Motor neuron (in vitro differentiated cells): ENCODE data around the gene HBS1L. TPM values are rescaled to one million over a fixed set of nuclear protein-coding genes. Genes with fewer than 3 reads are reported as not detected.

ENCODE experiments used
- ATAC-seq, 8 experiments: fragments of 200-7000 bp; cut with Tn5 transposase; replicated peaks in 6 of 8; 2 replicates each; pipeline ENCODE4 v1.8.0; 2021; ENCODE audit warnings: mild to moderate bottlenecking in 8 of 8, moderate library complexity in 8 of 8
- H3K27ac ChIP-seq, 2 donors: fragments of 250-450 bp; sonication (Bioruptor Pico); 2 replicates each; pipeline ENCODE4 v1.9.0; 2021; ENCODE audit warnings: antibody characterized with exemption in 2 of 2, mild to moderate bottlenecking in 2 of 2, moderate library complexity in 1 of 2
- H3K4me1 ChIP-seq, 2 donors: fragments of 250-450 bp; sonication (Bioruptor Pico); replicated peaks in 1 of 2; 2 replicates each; pipeline ENCODE4 v1.6.1; 2021; ENCODE audit warnings: antibody characterized with exemption in 2 of 2, mild to moderate bottlenecking in 2 of 2, moderate library complexity in 1 of 2
- H3K4me3 ChIP-seq, 5 donors: fragments of 250-450 bp; sonication (Bioruptor Pico); 2 replicates each; pipeline ENCODE4 v1.9.0; 2021; ENCODE audit warnings: antibody characterized with exemption in 5 of 5, mild to moderate bottlenecking in 5 of 5, moderate library complexity in 4 of 5
- WGBS, 10 experiments: fragments of 450-650 bp; shearing (Covaris generic); methylation state at CpG; one replicate each; pipeline ENCODE4 v1.0.0; 2022; 5-methylcytosine and 5-hydroxymethylcytosine counted together
- in situ Hi-C, 9 experiments: fragments of 400-800 bp; cut with MboI; loops; one replicate each; pipeline ENCODE4 v1.15.0; 2021; ENCODE audit warnings: low sequenced_read_pairs in 9 of 9, low pct_unique_long_range_greater_than_20kb in 2 of 9; ENCODE audit not compliant: unreplicated experiment in 9 of 9
- total RNA-seq, 8 experiments: library from RNA; unstranded; fragments of 300-600 nt; gene quantifications; 2 replicates each; pipeline versions ENCODE4 v1.2.3 to v1.2.4, GENCODE V29; 2022

HBS1L gene
- total RNA-seq, 8 experiments from 2014 or later = 55.8 to 100 (median 75.9) TPM

- in situ Hi-C loops = no loop called here
- Histone ChIP-seq H3K4me1 (no peaks in the 10 kb centered on the region), H3K4me3 (no peak overlapping the region), H3K27ac (no peak overlapping the region)
- ATAC-seq = peak in 3 of 8 experiments; percentile 38 to 46 (median 38)
- WGBS, 10 experiments = 69 to 100% (median 87%) methylated on average over 1 to 5 of the region's 5 CpGs
These were observed 52.3 kb downstream of the HBS1L start for GRCh38 chr6:135002229-135002844.

DNA sequence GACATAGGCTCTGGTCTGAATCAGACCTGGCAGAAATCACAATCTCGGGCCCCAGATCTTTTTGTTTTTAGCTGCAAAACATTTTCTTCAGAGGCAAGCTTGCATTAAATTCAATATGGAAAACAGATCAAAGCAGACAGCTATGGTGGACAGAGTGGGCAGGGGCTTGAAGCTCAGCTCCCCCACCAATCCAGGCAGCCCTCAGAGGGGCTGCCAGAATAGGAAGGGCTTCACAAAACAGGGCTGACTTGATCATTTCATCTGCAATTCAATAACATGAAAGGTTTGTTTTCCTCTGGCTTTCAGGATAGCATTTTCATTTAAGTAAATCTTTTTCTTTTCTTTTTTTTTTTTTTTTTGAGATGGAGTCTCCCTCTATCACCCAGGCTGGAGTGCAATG is 55.5 kb downstream of the HBS1L start:
- WGBS, 10 experiments = 40 to 100% (median 82%) methylated on average over 1 of the region's 1 CpG; no CpG with 5 or more reads in 2 of the 10 experiments
- H3K27ac ChIP-seq = no peak overlapping the region
- H3K4me3 ChIP-seq = no peak overlapping the region
- ATAC-seq = no peak
- H3K4me1 ChIP-seq = no peaks in the 10 kb centered on the region
- in situ Hi-C loops = no loop called here

DNA sequence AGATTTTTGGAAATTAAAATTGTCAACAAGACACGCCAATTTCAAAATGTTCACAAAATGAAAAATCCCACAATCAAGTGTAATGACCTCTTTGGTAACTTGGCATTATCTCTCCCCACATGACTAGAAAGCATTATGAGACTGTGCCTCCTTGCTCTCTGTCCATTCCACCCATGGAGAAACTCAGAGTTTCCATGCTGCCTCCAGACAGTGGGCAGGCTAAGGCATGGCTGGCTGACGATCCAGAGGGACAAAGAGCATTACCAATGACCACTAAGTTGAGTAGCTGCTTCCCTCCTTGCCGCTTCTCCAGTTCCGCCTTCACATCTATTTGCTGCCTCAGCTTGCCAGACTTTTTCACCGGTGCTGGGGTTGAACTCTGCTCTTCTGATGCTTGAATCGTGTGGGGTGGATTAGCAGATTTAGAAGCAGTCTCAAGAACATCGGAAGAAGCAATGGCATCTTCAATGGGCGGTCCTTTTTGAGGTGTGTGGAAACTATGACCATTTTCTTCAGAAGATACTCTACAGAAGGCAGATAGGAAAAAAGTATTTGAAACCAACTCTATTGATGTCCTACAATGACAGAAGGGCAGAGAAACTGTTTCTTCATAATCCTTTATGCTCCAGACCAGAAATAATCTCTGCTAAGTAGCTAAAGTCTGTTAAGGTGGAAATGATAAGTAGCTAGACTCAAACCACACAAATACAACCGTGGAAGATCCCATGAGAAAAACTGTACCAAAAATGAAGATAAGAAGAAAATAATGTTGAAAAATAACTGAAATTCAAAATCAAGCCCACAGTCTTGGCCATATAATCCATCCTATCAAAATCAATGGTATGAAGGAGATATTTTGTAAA is 57.3 kb downstream of the HBS1L start:
- in situ Hi-C loops = no loop called here
- no peaks in the 10 kb centered on the region for H3K4me1 ChIP-seq
- 80 to 100% (median 96%) methylated on average over 1 to 9 of the region's 9 CpGs for WGBS, 10 experiments
- no peak for ATAC-seq
- no peak overlapping the region for H3K27ac ChIP-seq
- no peak overlapping the region for H3K4me3 ChIP-seq

- ATAC-seq = no peak
- no peak overlapping the region for H3K4me3 ChIP-seq
- H3K4me1 ChIP-seq = no peaks in the 10 kb centered on the region
- in situ Hi-C loops = no loop called here
- WGBS, 10 experiments = 88 to 100% (median 100%) methylated on average over 1 of the region's 1 CpG; no CpG with 5 or more reads in 3 of the 10 experiments
- no peak overlapping the region for H3K27ac ChIP-seq
These were observed 59.1 kb downstream of the HBS1L start for GRCh38 chr6:134995536-134995935.

DNA sequence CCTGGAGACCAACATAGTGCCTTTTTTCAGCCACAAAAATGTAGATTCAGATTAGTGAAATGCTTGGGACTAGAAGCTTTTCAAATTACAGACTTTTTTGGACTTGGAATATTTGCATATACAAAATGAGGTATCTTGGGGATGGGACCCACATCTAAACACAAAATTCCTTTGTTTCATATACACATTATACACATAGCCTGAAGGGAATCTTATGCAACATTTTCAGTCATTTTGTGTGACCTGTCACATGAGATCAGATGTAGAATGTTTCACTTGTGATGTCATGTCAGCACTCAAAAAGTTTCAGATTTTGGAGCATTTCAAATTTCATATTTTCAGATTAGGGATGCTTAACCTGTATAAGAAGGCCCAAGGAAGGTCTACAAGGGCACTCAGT is 60.2 kb downstream of the HBS1L start:
- Histone ChIP-seq H3K4me1 (no peaks in the 10 kb centered on the region), H3K27ac (no peak overlapping the region), H3K4me3 (no peak overlapping the region)
- in situ Hi-C loops = no loop called here
- ATAC-seq = peak in 2 of 8 experiments; percentile 34 to 44

GRCh38 chr6:134992155-134992554 is 62.5 kb downstream of the HBS1L start:
- in situ Hi-C loops = no loop called here
- Histone ChIP-seq H3K4me1 (no peaks in the 10 kb centered on the region), H3K4me3 (no peak overlapping the region), H3K27ac (no peak overlapping the region)
- no peak for ATAC-seq
- WGBS, 10 experiments = 91 to 100% (median 98%) methylated on average over 1 to 6 of the region's 6 CpGs; no CpG with 5 or more reads in 1 of the 10 experiments

- H3K4me3 ChIP-seq = no peak overlapping the region
- WGBS, 10 experiments = 88 to 100% (median 94%) methylated on average over 1 to 3 of the region's 3 CpGs
- no peak for ATAC-seq
- H3K4me1 ChIP-seq = no peaks in the 10 kb centered on the region
- H3K27ac ChIP-seq = no peak overlapping the region
- in situ Hi-C loops = no loop called here
These were observed 64.4 kb downstream of the HBS1L start for GRCh38 chr6:134990262-134990661.

- no peaks in the 10 kb centered on the region for H3K4me1 ChIP-seq
- 11 to 100% (median 88%) methylated on average over 1 of the region's 1 CpG for WGBS, 10 experiments
- no peak overlapping the region for H3K4me3 ChIP-seq
- in situ Hi-C loops = no loop called here
- ATAC-seq = no peak
- H3K27ac ChIP-seq = no peak overlapping the region
These were observed 69.8 kb downstream of the HBS1L start for GRCh38 chr6:134984821-134985220.

DNA sequence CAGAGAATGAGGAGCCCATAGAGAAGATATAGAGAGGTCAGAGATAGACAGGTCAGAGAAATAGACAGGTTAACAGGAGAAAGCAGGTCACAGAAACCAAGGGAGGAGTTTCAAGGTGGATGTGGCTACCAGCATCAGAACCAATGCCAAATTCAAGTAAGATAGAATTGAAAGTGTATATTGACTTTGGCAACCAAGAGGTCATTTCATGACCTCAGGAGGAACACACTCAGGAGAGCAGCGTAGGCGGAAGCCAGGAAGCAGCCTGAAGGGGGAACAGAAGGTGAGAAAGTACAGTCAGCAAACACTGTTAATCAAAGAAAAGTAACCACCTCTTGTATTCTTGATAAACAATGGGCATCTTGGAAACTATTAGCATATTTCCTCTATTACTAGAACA is 70.8 kb downstream of the HBS1L start:
- WGBS, 10 experiments = 94 to 100% (median 100%) methylated on average over 2 of the region's 2 CpGs
- no peak for ATAC-seq
- Histone ChIP-seq H3K4me1 (no peaks in the 10 kb centered on the region), H3K4me3 (no peak overlapping the region), H3K27ac (no peak overlapping the region)
- in situ Hi-C loops = no loop called here

DNA sequence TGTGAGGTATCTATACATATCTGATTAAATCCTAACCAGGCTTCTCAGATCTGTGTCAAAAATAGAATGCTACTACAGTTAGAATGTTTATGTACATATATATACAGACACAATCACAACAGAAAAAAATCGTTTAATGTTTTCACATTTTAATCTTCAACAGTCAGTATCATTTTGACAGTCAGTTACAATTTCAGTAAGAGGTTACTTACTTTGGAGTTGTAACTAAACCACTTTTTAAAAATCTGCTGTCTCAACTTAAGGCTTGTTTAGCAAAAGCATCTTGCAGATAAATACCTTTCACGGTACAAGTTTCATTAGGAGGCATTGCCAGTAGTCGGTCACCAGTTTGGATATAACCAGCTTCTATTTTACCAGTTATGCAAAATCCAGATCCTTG is 72.5 kb downstream of the HBS1L start:
- Histone ChIP-seq H3K4me3 (no peak overlapping the region), H3K4me1 (no peaks in the 10 kb centered on the region), H3K27ac (no peak overlapping the region)
- no peak for ATAC-seq
- in situ Hi-C loops = no loop called here
- WGBS, 10 experiments = 70 to 100% (median 92%) methylated on average over 1 to 3 of the region's 3 CpGs; no CpG with 5 or more reads in 1 of the 10 experiments

GRCh38 chr6:134980846-134981245 is 73.8 kb downstream of the HBS1L start:
- H3K4me3 ChIP-seq = no peak overlapping the region
- WGBS, 10 experiments = 0 to 89% (median 68%) methylated on average over 1 of the region's 1 CpG; no CpG with 5 or more reads in 2 of the 10 experiments
- in situ Hi-C loops = no loop called here
- H3K27ac ChIP-seq = no peak overlapping the region
- ATAC-seq = no peak
- no peaks in the 10 kb centered on the region for H3K4me1 ChIP-seq

GRCh38 chr6:134979142-134979541 is 75.5 kb downstream of the HBS1L start:
- 90 to 100% (median 95%) methylated on average over 2 to 6 of the region's 6 CpGs; no CpG with 5 or more reads in 1 of the 10 experiments for WGBS, 10 experiments
- Histone ChIP-seq H3K4me3 (no peak overlapping the region), H3K27ac (no peak overlapping the region), H3K4me1 (no peaks in the 10 kb centered on the region)
- in situ Hi-C loops = no loop called here
- no peak for ATAC-seq

GRCh38 chr6:134974370-134974769 is 80.3 kb downstream of the HBS1L start:
- peak in 2 of 8 experiments; percentile 70 to 86 for ATAC-seq
- no peak overlapping the region for H3K4me3 ChIP-seq
- H3K27ac ChIP-seq = no peak overlapping the region
- no peaks in the 10 kb centered on the region for H3K4me1 ChIP-seq
- in situ Hi-C loops = no loop called here
- 86 to 100% (median 92%) methylated on average over 1 of the region's 1 CpG; no CpG with 5 or more reads in 3 of the 10 experiments for WGBS, 10 experiments
